Neuronal stem cell (in vitro differentiated cells): ENCODE results near the gene CACNA1C.

ENCODE experiments used
- DNase-seq: peaks from one replicate; pipeline ENCODE4 v3.0.0-alpha.2; 2013; ENCODE audit warnings: low spot score
- H2AFZ ChIP-seq: one replicate; pipeline ENCODE4 v1.6.1; 2013; ENCODE audit warnings: mild to moderate bottlenecking, low read length, inconsistent platforms
- H2AK5ac ChIP-seq: 2 replicates; pipeline ENCODE4 v1.6.1; 2013; ENCODE audit warnings: low read depth, mild to moderate bottlenecking, inconsistent platforms, low read length, moderate library complexity, mixed read lengths
- H2BK120ac ChIP-seq: 2 replicates; pipeline ENCODE4 v1.6.1; 2013; ENCODE audit warnings: low read depth, mild to moderate bottlenecking, inconsistent platforms, low read length, moderate library complexity, mixed read lengths
- H2BK12ac ChIP-seq: one replicate; pipeline ENCODE4 v1.6.1; 2013; ENCODE audit warnings: low read length, inconsistent platforms
- H2BK15ac ChIP-seq: 2 replicates; pipeline ENCODE4 v1.6.1; 2013; ENCODE audit warnings: mild to moderate bottlenecking, low read length, inconsistent platforms, mixed read lengths
- H2BK5ac ChIP-seq: one replicate; pipeline ENCODE4 v1.6.1; 2013; ENCODE audit warnings: inconsistent platforms, mild to moderate bottlenecking, low read length, moderate library complexity
- H3K14ac ChIP-seq: one replicate; pipeline ENCODE4 v1.6.1; 2013; ENCODE audit warnings: low read length, inconsistent platforms
- H3K18ac ChIP-seq: 2 replicates; pipeline ENCODE4 v1.6.1; 2013; ENCODE audit warnings: low read length, inconsistent platforms
- H3K23ac ChIP-seq: 2 replicates; pipeline ENCODE4 v1.6.1; 2013; ENCODE audit warnings: low read depth, mild to moderate bottlenecking, mixed read lengths, low read length, inconsistent platforms; ENCODE audit not compliant: poor library complexity
- H3K27ac ChIP-seq: replicated peaks from 3 replicates; pipeline ENCODE4 v1.5.1; 2013; ENCODE audit warnings: low read length, inconsistent platforms
- H3K27me3 ChIP-seq, 3 experiments: 2 replicates each; pipeline ENCODE4 v1.6.1; 2013; ENCODE audit warnings: low read length in 3 of 3, mild to moderate bottlenecking in 2 of 3, inconsistent platforms in 1 of 3, low read depth in 1 of 3, mixed read lengths in 1 of 3, moderate library complexity in 1 of 3; ENCODE audit not compliant: control insufficient read depth in 3 of 3, insufficient read depth in 3 of 3
- H3K36me3 ChIP-seq, 2 donors: replicated peaks in 1 of 2; 2 replicates each; pipeline ENCODE4 v1.6.1; 2013; ENCODE audit warnings: low read length in 2 of 2; ENCODE audit not compliant: control insufficient read depth in 2 of 2, insufficient read depth in 2 of 2
- H3K4ac ChIP-seq: 2 replicates; pipeline ENCODE4 v1.6.1; 2013; ENCODE audit warnings: inconsistent platforms, mild to moderate bottlenecking, low read length, moderate library complexity
- H3K4me1 ChIP-seq, 2 donors: 1 replicate in 1 of 2; 2 replicates in 1 of 2; pipeline ENCODE4 v1.6.1; 2013; ENCODE audit warnings: low read length in 2 of 2, low read depth in 1 of 2; ENCODE audit not compliant: control insufficient read depth in 2 of 2, insufficient read depth in 1 of 2
- H3K4me2 ChIP-seq: one replicate; pipeline ENCODE4 v1.6.1; 2013; ENCODE audit warnings: mild to moderate bottlenecking, low read length, inconsistent platforms; ENCODE audit not compliant: insufficient read depth, poor library complexity, severe bottlenecking
- H3K4me3 ChIP-seq, 2 donors: 2 replicates each; pipeline ENCODE4 v1.5.1; 2013; ENCODE audit warnings: low read length in 2 of 2, mild to moderate bottlenecking in 2 of 2, inconsistent platforms in 1 of 2, moderate library complexity in 1 of 2
- H3K79me1 ChIP-seq: one replicate; pipeline ENCODE4 v1.6.1; 2013; ENCODE audit warnings: low read depth, mild to moderate bottlenecking, inconsistent platforms, low read length, moderate library complexity
- H3K9ac ChIP-seq: one replicate; pipeline ENCODE4 v1.6.1; 2013; ENCODE audit warnings: mild to moderate bottlenecking, low read depth, low read length, inconsistent platforms; ENCODE audit not compliant: poor library complexity
- H3K9me3 ChIP-seq, 2 donors: replicated peaks in 1 of 2; 2 replicates each; pipeline versions ENCODE3 to v1.6.1; 2013; ENCODE audit warnings: low read length in 2 of 2, mild to moderate bottlenecking in 2 of 2, inconsistent platforms in 1 of 2, low read depth in 1 of 2, mixed read lengths in 1 of 2, moderate library complexity in 1 of 2; ENCODE audit not compliant: control insufficient read depth in 2 of 2, insufficient read depth in 1 of 2
- H4K8ac ChIP-seq: one replicate; pipeline ENCODE4 v1.6.1; 2013; ENCODE audit warnings: low read depth, mild to moderate bottlenecking, inconsistent platforms, low read length, moderate library complexity
- H4K91ac ChIP-seq: one replicate; pipeline ENCODE4 v1.6.1; 2013; ENCODE audit warnings: low read length, low read depth, mild to moderate bottlenecking, inconsistent platforms; ENCODE audit not compliant: poor library complexity
- WGBS, 2 donors: extraction: QIAGEN DNeasy Blood & Tissue Kit; methylation state at CpG; one replicate each; pipeline ENCODE4 v1.1.7; 2013; ENCODE audit warnings: missing lambda C conversion rate in 2 of 2, mixed read lengths in 1 of 2; ENCODE audit not compliant: insufficient read length in 2 of 2, insufficient replicate concordance in 1 of 2; ENCODE audit errors: extremely low coverage in 2 of 2; 5-methylcytosine and 5-hydroxymethylcytosine counted together

CACNA1C gene

DNA sequence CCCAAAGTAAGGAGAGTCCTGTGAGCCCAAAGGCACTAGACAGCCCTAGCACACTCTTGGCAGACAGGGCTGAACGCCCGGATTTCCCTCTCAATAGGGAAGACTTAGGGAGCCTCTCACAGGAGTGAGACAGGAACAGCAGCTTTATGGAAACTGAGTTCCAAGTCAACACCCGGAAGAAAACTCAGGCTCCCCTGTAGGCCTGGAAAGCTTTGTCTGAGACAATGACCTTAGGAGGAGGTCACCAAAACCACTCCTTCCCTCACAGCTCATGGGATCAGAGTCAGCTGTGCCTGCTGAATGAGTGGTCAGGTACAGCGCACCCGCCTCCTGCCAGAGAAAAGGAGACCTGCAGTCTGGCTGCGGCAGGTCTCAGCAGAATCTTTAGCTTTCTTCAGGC lies 229.5 kb downstream of the CACNA1C start:
- no peak overlapping the region for H3K27ac ChIP-seq
- peaks cover 0 to 3% of the 10 kb centered on the region in 2 donors for H3K4me1 ChIP-seq
- H2AFZ ChIP-seq: no peak overlapping the region
- no peaks in the 10 kb centered on the region for H3K79me1 ChIP-seq
- H3K9ac ChIP-seq: no peak overlapping the region
- H3K4me3 ChIP-seq: no peak overlapping the region
- no peaks in the 10 kb centered on the region for H3K9me3 ChIP-seq
- H4K8ac ChIP-seq: no peak overlapping the region
- H3K14ac ChIP-seq: no peak overlapping the region
- no peak overlapping the region for H3K4ac ChIP-seq
- H2AK5ac ChIP-seq: no peak overlapping the region
- no peaks in the 10 kb centered on the region for H3K36me3 ChIP-seq
- no peak overlapping the region for H2BK12ac ChIP-seq
- H2BK5ac ChIP-seq: no peak overlapping the region
- no peak overlapping the region for H2BK120ac ChIP-seq
- H3K18ac ChIP-seq: no peak overlapping the region
- H4K91ac ChIP-seq: no peak overlapping the region
- H3K4me2 ChIP-seq: no peak overlapping the region
- peaks cover 0 to 7% (median 0%) of the 10 kb centered on the region in 3 experiments for H3K27me3 ChIP-seq
- H2BK15ac ChIP-seq: no peak overlapping the region
- no peak for DNase-seq
- no CpG with 5 or more reads among the region's 6 CpGs for WGBS, 2 donors
- H3K23ac ChIP-seq: no peak overlapping the region

DNA sequence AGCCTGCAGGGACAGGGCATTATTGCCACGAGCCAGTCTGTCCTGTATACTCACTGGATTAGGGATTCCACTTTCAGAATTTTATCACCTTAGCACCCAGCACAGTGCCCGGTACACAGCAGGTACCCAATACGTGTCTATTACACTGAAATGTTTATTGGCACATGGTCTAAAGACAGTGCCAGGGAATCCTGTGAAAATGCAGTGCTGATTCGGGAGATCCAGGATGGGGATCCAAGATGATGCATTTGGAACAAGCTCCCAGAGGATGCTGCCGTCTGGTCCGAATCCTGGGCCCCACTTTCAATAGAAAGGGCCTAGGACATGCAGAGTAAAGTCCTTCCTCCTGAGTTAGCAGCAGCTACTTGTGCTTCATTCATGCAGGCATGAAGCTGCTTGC lies 230.7 kb downstream of the CACNA1C start:
- H3K4ac ChIP-seq: no peak overlapping the region
- DNase-seq: no peak
- H2BK5ac ChIP-seq: no peak overlapping the region
- H3K4me3 ChIP-seq: no peak overlapping the region
- no peak overlapping the region for H3K14ac ChIP-seq
- H4K8ac ChIP-seq: no peak overlapping the region
- no peak overlapping the region for H2AK5ac ChIP-seq
- no CpG with 5 or more reads among the region's 6 CpGs for WGBS, 2 donors
- no peaks in the 10 kb centered on the region for H3K36me3 ChIP-seq
- no peak overlapping the region for H4K91ac ChIP-seq
- H3K9me3 ChIP-seq: no peaks in the 10 kb centered on the region
- no peak overlapping the region for H2BK12ac ChIP-seq
- H3K18ac ChIP-seq: no peak overlapping the region
- H3K27ac ChIP-seq: no peak overlapping the region
- H2AFZ ChIP-seq: no peak overlapping the region
- no peak overlapping the region for H3K23ac ChIP-seq
- H2BK15ac ChIP-seq: peak overlapping the region; percentile 23
- peaks cover 0 to 3% of the 10 kb centered on the region in 2 donors for H3K4me1 ChIP-seq
- no peak overlapping the region for H2BK120ac ChIP-seq
- H3K79me1 ChIP-seq: no peaks in the 10 kb centered on the region
- peaks cover 0 to 7% (median 0%) of the 10 kb centered on the region in 3 experiments for H3K27me3 ChIP-seq
- H3K9ac ChIP-seq: no peak overlapping the region
- H3K4me2 ChIP-seq: no peak overlapping the region

DNA sequence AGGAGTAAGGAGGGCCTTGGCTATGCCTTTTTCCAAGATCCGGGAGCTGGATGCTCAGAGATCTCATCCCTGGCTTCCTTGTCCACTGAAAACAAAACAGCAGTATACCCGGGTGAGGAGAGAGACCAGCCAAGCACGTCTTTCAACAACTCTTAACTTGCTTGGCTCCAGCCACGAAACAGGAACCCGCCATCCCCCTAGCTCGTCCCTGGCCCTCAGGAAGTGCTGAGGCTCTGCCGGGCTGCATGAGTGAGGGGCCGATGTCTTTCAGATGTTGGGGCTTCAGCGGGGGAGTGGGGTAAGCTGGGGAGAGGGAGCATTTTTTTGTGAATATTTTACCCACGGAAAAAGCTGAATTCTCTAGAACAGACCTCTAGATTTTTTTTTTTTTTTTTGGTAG lies 231.1 kb downstream of the CACNA1C start:
- Histone ChIP-seq H3K23ac (no peak overlapping the region), H4K91ac (no peak overlapping the region), H2BK120ac (no peak overlapping the region), H4K8ac (no peak overlapping the region), H3K4me3 (no peak overlapping the region), H2AK5ac (no peak overlapping the region), H2BK15ac (peak overlapping the region; percentile 23), H3K36me3 (no peaks in the 10 kb centered on the region), H3K79me1 (no peaks in the 10 kb centered on the region), H3K4me1 (peaks cover 0 to 3% of the 10 kb centered on the region in 2 donors), H3K4me2 (no peak overlapping the region), H3K27me3 (peaks cover 0 to 7% (median 0%) of the 10 kb centered on the region in 3 experiments), H3K18ac (no peak overlapping the region), H2BK12ac (no peak overlapping the region), H3K4ac (no peak overlapping the region), H3K9ac (no peak overlapping the region), H2BK5ac (no peak overlapping the region), H3K27ac (no peak overlapping the region), H3K14ac (no peak overlapping the region), H2AFZ (no peak overlapping the region), H3K9me3 (no peaks in the 10 kb centered on the region)
- DNase-seq: no peak
- no CpG with 5 or more reads among the region's 10 CpGs for WGBS, 2 donors

DNA sequence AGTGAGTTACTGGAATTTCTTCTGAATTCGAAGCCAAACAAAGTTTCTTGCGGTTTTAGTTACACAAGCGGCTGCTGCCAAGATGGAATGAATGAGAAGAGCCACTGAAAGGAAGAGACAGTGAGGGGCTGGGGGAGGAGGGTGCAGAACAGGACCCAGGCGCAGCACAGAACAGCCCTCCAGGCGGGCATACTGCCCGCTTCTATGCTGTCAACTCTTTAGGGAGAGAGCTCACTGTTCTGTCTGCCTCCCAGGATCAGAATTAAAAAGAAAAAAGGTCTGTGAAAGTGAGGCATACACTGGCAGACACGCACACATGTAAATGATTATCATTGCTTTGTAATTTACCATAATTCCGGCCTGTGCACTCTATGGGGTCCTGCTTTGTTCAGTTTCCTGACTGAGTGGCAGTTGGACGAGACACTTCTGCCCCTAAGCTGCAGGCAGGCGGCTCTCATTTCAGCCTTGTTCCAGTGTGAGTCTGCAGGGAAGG lies 231.6 kb downstream of the CACNA1C start:
- Histone ChIP-seq H2BK15ac (no peak overlapping the region), H3K36me3 (no peaks in the 10 kb centered on the region), H2AFZ (peak overlapping the region; percentile 75), H3K9me3 (no peaks in the 10 kb centered on the region), H3K4me1 (peaks cover 0 to 3% of the 10 kb centered on the region in 2 donors), H3K27me3 (peaks cover 0 to 7% (median 0%) of the 10 kb centered on the region in 3 experiments), H2BK120ac (no peak overlapping the region), H3K4me2 (no peak overlapping the region), H2AK5ac (no peak overlapping the region), H2BK12ac (no peak overlapping the region), H3K9ac (no peak overlapping the region), H2BK5ac (no peak overlapping the region), H3K4me3 (no peak overlapping the region), H4K91ac (no peak overlapping the region), H3K79me1 (no peaks in the 10 kb centered on the region), H3K23ac (no peak overlapping the region), H3K4ac (no peak overlapping the region), H4K8ac (no peak overlapping the region), H3K14ac (no peak overlapping the region), H3K27ac (no peak overlapping the region), H3K18ac (no peak overlapping the region)
- WGBS, 2 donors: no CpG with 5 or more reads among the region's 10 CpGs
- no peak for DNase-seq
